Testis (tissue), 2 donors: ENCODE measurements around the gene TMEM41B.

ENCODE experiments used
- POLR2A ChIP-seq: fragments of 450-650 bp; IDR thresholded peaks from one replicate; pipeline ENCODE4 v1.6.1; 2017; ENCODE audit warnings: antibody characterized with exemption, mild to moderate bottlenecking, moderate library complexity
- TF ChIP-seq, protein P1 (sequence below), 3 experiments: fragments of 450-650 bp in 2 of 3; fragments of 200-600 bp in 1 of 3; sonication (generic) in 1 of 3; IDR thresholded peaks; one replicate each; pipeline ENCODE4 v1.5.1; 2016 to 2019; ENCODE audit warnings: antibody characterized with exemption in 3 of 3, mild to moderate bottlenecking in 2 of 3, moderate library complexity in 1 of 3

DNA sequence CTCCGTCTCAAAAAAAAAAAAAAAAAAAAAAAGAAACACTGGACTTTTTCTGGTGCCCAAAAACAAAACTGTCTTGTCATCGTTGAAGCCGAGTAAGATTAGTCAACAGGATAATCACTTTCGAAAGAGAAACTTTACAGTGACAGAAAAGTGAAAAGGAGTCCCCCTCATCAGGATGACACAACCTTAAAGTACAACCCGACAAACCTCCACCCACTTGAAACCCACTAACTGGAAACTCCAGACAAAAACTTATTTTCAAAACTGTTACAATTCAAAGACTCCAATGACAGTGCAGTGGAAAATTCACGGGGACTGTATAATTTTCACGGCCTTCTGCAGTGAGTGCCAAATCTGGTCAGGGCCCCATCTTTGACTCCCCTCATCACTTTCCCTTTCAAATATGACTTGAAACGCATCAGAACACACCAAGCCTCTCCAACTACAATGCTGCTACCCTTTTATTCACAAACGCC, 50.5 kb downstream of the TMEM41B start:
- no peak for TF ChIP-seq POLR2A
- TF ChIP-seq, protein P1, sequence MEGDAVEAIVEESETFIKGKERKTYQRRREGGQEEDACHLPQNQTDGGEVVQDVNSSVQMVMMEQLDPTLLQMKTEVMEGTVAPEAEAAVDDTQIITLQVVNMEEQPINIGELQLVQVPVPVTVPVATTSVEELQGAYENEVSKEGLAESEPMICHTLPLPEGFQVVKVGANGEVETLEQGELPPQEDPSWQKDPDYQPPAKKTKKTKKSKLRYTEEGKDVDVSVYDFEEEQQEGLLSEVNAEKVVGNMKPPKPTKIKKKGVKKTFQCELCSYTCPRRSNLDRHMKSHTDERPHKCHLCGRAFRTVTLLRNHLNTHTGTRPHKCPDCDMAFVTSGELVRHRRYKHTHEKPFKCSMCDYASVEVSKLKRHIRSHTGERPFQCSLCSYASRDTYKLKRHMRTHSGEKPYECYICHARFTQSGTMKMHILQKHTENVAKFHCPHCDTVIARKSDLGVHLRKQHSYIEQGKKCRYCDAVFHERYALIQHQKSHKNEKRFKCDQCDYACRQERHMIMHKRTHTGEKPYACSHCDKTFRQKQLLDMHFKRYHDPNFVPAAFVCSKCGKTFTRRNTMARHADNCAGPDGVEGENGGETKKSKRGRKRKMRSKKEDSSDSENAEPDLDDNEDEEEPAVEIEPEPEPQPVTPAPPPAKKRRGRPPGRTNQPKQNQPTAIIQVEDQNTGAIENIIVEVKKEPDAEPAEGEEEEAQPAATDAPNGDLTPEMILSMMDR (IDR thresholded peaks at IDR 0.05) = no peak
